Measurements from ENCODE around the gene SH3GL1.

Gene SH3GL1

GRCh38 chr19:4400135-4400936, at the start of gene SH3GL1:
TSS of gene SH3GL1 (minus strand) at chr19:4400547. CDS start at chr19:4400368, 179 bp downstream.
- DNase-seq (ENCODE audit: low read depth), result peak; percentile 82

DNA sequence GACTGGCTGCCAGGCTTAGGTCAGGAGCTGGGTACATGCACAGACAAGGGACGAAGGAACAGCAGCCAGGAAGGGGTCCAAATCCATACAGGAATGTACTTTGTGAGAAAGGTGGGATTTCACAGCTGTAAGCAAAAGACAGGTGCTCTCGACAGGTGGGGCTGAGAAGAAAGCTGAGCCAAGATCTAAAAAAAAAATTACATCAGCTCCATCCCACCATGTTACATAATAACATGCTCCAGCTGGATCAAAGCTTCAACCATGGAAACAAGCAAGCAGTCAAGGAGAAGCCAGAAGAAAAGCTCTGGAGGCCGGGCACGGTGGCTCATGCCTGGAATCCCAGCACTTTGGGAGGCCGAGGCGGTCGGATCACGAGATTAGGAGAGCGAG, 49.3 kb upstream of the SH3GL1 start:
- DNase-seq (ENCODE audit: low read depth), result no peak

DNA sequence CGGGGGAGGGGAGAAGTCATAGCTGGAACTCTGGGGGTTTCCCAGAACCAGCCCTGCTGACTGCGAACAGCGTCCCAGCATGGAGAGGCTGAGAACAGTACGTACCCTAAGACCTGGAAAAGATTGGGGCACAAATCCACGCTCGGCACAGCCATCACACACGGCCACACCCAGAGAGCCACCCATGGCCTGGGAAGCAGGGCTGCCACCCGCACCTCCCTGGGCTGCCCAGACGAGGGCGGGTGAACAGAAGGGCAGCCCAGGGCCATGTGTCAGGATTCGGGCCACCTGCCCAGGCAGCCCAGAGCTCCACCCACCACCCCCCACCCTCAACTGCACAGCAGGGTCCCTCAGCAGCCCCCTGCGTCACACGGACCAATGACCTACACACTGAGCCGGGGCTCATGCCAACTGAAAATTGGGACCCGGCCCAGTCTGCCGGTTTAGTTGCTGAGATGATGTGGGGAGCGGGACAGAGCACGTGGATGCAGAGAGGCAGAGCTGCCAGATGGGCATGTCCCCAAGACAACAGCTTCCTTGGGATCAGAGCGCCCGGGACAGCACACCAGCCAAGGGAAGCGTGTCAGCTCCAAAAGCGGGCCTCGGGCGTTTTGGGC, 48.8 kb upstream of the SH3GL1 start:
- DNase-seq (ENCODE audit: low read depth), result no peak

DNA sequence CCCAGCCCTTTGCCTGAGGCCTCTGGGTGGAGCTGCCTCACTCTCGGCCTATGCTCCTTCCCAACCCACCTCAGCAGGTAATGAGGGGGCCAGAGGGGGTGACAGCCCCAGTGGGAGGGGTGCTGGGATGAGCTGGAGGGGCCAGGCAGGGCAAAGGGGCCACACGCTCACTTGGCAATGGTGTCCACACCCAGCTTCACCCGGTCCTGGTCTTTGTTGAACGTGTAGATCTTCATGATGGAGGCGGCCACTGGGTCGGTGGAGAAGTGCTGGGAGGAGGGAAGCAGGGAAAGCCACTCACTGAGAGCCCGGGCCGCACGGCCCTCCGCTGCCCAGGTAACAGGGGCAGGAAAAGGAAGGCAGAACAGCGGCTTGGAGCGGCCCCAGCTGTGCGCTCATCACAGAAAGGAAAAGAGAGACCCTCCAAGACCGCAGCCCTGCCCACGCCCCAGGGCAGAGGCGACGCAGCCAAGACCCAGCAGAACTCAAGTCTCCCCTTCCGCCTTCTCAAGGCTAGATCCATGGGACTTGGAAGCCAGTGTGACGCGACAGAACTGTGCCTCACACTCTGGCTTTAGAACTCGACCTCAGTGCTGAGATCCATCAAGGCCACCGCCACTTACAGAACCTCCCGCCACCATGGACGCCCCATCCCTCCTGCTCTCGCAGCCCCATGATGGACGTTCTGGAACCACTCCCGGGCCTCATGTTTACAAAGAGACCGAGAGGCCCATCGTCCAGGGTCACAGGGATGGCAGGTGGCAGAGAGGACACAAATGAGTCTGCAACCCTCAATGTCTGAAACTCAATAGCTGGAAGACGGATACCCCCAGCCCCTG, 48.0 kb upstream of the SH3GL1 start:
- DNase-seq (ENCODE audit: low read depth), result no peak

- DNase-seq (ENCODE audit: low read depth), result no peak
Observed at GRCh38 chr19:4447327-4448146, 47.2 kb upstream of the SH3GL1 start.

- DNase-seq (ENCODE audit: low read depth), result no peak
Observed at GRCh38 chr19:4446704-4447200, 46.4 kb upstream of the SH3GL1 start.

- no peak for DNase-seq (ENCODE audit: low read depth)
Observed at GRCh38 chr19:4445963-4446703, 45.8 kb upstream of the SH3GL1 start.

DNA sequence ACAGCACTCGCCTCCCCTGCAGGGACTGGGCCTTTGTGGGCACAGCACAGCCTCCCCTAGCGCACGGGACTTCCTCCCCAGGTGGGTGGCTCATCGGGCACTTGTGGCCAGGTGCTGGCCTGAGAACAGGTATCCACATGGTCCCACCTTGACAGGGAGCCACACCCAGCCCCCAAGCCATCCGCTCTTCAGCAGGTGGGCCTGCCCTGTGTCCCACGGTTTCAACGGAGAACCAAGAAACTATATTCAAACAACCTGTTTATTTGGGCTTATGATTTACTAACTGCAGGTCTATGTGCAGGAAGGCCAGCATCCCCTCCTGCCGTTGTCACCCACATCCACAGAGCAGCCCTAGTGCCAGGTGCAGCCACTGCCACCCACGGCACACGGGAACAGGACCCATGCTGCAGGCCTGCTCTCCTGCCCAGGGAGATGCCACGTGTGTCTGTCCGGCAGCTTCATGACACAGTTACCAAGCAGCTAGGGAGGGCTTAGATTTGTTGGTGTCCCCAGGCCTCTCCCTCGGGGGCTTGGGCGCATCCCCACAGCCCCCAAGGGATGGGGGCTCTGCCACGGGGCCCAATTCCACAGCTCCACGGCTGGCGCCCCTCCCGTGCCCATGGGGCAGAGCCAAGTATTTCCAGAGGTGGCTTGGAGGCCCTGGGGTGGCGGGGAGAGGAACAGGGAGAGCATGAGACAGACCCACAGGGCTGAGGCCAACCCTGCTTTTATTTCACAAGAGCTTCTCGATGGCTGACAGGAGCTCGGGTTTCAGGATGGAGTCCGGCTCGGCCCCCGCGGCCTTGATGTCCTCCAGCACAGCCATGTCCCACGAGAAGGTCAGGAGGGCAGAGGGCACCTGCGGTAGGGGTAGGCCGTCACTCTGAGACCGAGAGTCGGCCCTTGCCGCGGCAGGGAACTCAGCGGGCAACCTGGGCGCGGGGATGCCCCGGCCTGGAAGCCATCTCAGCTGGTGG, 44.7 kb upstream of the SH3GL1 start:
- DNase-seq (ENCODE audit: low read depth), result no peak

DNA sequence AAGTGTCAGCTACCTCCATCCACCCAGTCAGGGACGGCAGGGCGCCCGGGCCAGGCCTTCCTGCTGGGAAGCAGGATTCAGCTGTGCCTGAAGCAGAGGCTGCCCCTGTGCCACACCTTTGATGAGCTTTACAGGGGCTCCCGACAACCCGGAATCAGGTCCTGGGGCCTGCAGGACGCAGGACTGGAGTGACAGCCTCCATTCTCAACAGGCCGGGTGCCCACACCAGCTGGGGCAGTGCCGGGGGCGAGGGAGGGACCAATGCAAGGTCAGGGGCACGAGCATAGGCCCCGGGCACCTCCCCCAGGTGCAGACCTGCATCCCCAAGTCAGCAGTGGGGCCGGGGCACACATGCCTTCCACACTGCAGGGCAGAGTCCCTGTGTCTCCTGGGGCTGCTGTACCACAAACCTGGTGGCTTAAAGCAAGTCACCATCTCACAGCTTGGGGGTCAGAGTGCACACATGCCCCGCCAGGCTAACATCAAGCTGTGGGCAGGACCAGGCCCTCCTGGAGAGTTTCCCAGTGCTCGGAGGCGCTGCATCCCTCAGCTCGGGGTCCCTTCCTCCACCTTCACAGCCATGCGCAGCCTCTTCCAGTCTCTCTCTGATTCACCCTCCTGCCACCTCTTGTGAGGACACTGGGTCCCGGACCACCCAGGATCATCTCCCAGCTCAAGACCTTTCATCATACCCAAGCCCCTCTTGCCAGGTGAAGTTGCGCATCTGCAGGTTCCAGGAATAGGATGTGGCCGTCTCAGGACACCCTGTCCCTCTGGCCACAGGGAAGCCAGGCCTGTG, 43.8 kb upstream of the SH3GL1 start:
- DNase-seq (ENCODE audit: low read depth), result no peak

GRCh38 chr19:4443188-4443587, 42.8 kb upstream of the SH3GL1 start:
- DNase-seq (ENCODE audit: low read depth), result no peak

DNA sequence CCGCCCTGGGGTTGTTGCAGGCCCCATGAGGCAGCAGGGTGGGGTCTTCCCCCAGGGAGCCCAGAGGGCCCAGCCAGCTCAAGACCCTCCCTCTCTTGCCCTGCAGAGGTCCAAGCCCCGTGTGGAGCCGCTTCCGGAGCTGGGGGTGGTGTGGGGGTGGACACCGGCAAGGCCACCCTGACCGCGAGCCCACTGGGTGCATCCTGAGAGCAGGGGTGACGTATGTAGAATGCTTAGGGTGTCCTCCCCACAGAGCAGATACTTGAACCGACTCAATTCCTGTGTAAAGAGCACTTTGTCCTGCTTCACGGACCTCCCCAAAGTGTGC, 42.4 kb upstream of the SH3GL1 start:
- DNase-seq (ENCODE audit: low read depth), result no peak

GRCh38 chr19:4441994-4442818, 41.9 kb upstream of the SH3GL1 start:
- no peak for DNase-seq (ENCODE audit: low read depth)

DNA sequence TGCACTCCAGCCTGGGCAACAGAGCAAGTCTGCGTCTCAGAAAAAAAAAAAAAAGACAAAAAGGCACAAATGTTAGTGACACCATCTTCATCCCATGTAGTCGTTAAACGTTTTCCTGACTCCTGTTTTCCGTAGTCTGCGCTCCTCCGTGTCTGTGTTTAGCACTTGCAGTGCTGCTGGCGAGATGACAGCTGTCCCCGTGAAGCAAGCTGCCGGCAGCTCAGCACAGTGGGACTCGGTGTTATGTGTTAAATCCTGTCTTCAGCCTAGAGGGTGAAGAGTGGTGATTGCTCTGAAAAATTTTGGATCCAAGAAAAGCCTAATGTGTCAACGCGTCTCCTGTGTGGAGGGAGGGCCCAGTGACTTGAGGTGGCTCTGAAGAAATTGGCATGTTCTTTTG, 38.9 kb upstream of the SH3GL1 start:
- DNase-seq (ENCODE audit: low read depth), result no peak

- DNase-seq (ENCODE audit: low read depth), result no peak
Observed at GRCh38 chr19:4437103-4437502, 36.8 kb upstream of the SH3GL1 start.

DNA sequence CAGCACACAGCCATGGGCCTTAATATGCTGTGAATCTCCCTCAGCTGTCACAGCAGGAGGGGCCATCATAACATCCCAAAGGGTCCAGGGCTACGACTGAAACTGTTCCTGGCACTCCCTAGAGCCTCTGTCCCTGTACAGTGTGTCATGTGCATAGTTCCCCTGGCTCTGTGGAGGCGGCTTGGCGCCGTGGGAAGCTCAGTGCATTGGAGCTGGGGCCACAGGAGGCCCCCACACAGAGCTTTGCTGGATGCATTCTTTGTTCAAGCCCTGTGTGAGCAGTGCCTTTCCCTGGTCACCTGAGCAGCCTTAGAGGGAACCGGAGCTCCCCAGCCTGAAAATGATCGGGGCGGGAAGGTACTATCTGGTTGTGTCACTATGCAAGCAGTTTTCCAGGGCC, 35.9 kb upstream of the SH3GL1 start:
- no peak for DNase-seq (ENCODE audit: low read depth)

DNA sequence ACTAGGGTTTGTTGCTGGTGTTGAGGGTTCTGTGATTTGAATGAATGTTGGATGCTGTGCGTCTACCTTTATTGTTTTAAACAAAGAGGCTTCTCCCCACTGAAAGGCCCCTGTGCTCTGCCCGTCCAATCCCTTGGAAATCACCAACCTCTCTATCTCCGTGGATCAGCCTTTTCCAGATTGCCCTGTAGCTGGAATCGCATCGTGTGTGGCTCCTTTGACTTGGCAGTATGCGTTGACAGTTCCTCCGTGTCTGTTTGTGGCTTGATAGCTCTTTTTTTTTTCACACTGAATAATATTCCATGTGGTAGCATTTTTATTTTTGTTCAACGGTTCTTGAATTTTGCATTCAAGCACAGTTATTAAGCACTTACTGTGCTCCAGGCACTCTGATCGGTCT, 34.0 kb upstream of the SH3GL1 start:
- no peak for DNase-seq (ENCODE audit: low read depth)

- no peak for DNase-seq (ENCODE audit: low read depth)
Observed at GRCh38 chr19:4432918-4433506, 32.7 kb upstream of the SH3GL1 start.

All from stimulated activated CD8-positive, alpha-beta memory T cell treated with anti-CD3 and anti-CD28 coated beads, Interleukin-4, amount 100 ng/mL, for 24 hours (primary cell).